K562 (cell line): ENCODE results near the gene RNU5D-1. TPM values are rescaled to one million over a fixed set of nuclear protein-coding genes. Genes with fewer than 3 reads are reported as not detected.

Experiments used
- ARID1B ChIP-seq: fragments of 450-650 bp; IDR thresholded peaks from 2 replicates; pipeline ENCODE4 v1.6.1; 2016; ENCODE audit warnings: antibody characterized with exemption, mild to moderate bottlenecking, inconsistent platforms
- ARID2 ChIP-seq: fragments of 450-650 bp; IDR thresholded peaks from 2 replicates; pipeline ENCODE4 v1.6.1; 2017; ENCODE audit warnings: antibody characterized with exemption, mild to moderate bottlenecking
- ATF3 ChIP-seq, 2 experiments: fragments of 450-650 bp in 1 of 2; sonication (generic) in 1 of 2; formaldehyde crosslinking in 1 of 2; IDR thresholded peaks in 1 of 2; conservative IDR thresholded peaks in 1 of 2; 2 replicates each; pipeline versions ENCODE4 v1.6.1 to v1.8.1; 2016 to 2023; ENCODE audit warnings: mild to moderate bottlenecking in 2 of 2, moderate library complexity in 2 of 2, inconsistent platforms in 1 of 2, missing genetic modification reagents in 1 of 2
- E2F8 ChIP-seq: fragments of 450-650 bp; IDR thresholded peaks from 2 replicates; pipeline ENCODE4 v1.7.1; 2018; ENCODE audit warnings: mild to moderate bottlenecking, low read depth; ENCODE audit not compliant: partially characterized antibody
- ELF1 ChIP-seq: fragments of 200-800 bp; sonication (Bioruptor generic); IDR thresholded peaks from 2 replicates; pipeline ENCODE4 v1.6.1; 2016; ENCODE audit warnings: missing genetic modification characterization, missing compliant biosample characterization
- LCOR ChIP-seq: sonication (generic); formaldehyde crosslinking; IDR thresholded peaks from 2 replicates; pipeline ENCODE4 v1.8.0; 2022; ENCODE audit warnings: mild to moderate bottlenecking, missing genetic modification reagents
- MXD1 ChIP-seq: fragments of 250-450 bp; sonication (Bioruptor Pico); IDR thresholded peaks from 2 replicates; pipeline ENCODE4 v1.8.0; 2021; ENCODE audit warnings: borderline replicate concordance, mild to moderate bottlenecking, moderate library complexity; ENCODE audit not compliant: poor library complexity, severe bottlenecking
- PKNOX1 ChIP-seq: fragments of 450-650 bp; IDR thresholded peaks from 2 replicates; pipeline ENCODE4 v1.6.1; 2016
- SMARCA4 ChIP-seq: fragments of 450-650 bp; IDR thresholded peaks from 2 replicates; pipeline ENCODE4 v1.6.1; 2016
- SP1 ChIP-seq: sonication (generic); formaldehyde crosslinking; IDR thresholded peaks from 2 replicates; pipeline ENCODE4 v1.8.1; 2022; ENCODE audit warnings: mild to moderate bottlenecking, missing genetic modification reagents
- SRSF7 ChIP-seq: fragments of 200-400 bp; formaldehyde crosslinking; optimal IDR thresholded peaks from 2 replicates; pipeline ENCODE3; 2017; ENCODE audit warnings: mild to moderate bottlenecking, low read depth, low read length
- ZFP30 ChIP-seq: fragments of 250-450 bp; sonication (Bioruptor Pico); IDR thresholded peaks from 2 replicates; pipeline ENCODE4 v1.8.0; 2022; ENCODE audit warnings: moderate library complexity, mild to moderate bottlenecking, inconsistent platforms, borderline replicate concordance
- polyA plus RNA-seq, 8 experiments: library from polyadenylated mRNA; depleted of rRNA in 4 of 8; stranded (reverse) in 5 of 8; unstranded in 3 of 8; fragments of >200 nt; fragmentation: Nextera tagmentation in 2 of 8; fragmentation: Illumina TruSeq in 1 of 8; extraction: Ambion mirVana in 2 of 8; extraction: Trizol in 1 of 8; gene quantifications; 2 replicates each; pipeline versions ENCODE4 v1.2.1 to v1.2.3, GENCODE V29; 2011 to 2014; ENCODE audit warnings: inconsistent platforms in 1 of 8, missing spikeins in 1 of 8
- total RNA-seq, 7 experiments: library from RNA; depleted of rRNA in 6 of 7; stranded (reverse); fragments of >200 nt in 6 of 7; fragmentation: Illumina TruSeq in 2 of 7; extraction: Trizol in 2 of 7; gene quantifications; 2 replicates each; pipeline versions ENCODE4 v1.2.1 to v1.2.3, GENCODE V29; 2011 to 2021; ENCODE audit warnings: low replicate concordance in 1 of 7

The RNU5D-1 gene
- total and polyA plus RNA-seq, 9 of the 15 experiments (the other 6 are each of a cell fraction or from before 2014, with no cell fraction given), result under 0.01 TPM; not detected in 8

- TF ChIP-seq ATF3 (IDR thresholded peaks at IDR 0.05) (no peak), ATF3 (CRISPR knock-in tag; conservative IDR thresholded peaks at IDR 0.05) (0 out of 2 replicates have a peak, but pooled peaks have one; percentile 36), ZFP30 (CRISPR knock-in tag) (no peak), SP1 (0 out of 2 replicates have a peak, but pooled peaks have one; percentile 26), ARID1B (0 out of 2 replicates have a peak, but pooled peaks have one; percentile 12), SRSF7 (no peak), ELF1 (tag) (peak; percentile 26; the same call in 1 of the 2 replicates), MXD1 (no peak), PKNOX1 (0 out of 2 replicates have a peak, but pooled peaks have one; percentile 33), LCOR (CRISPR knock-in tag) (no peak), SMARCA4 (peak; percentile 84), ARID2 (peak; percentile 53; the same call in 1 of the 2 replicates), E2F8 (peak; percentile 29)
Observed at GRCh38 chr1:44707959-44708831, 22.8 kb downstream of the RNU5D-1 start (continued).
